ENCODE measurements around the gene C1orf53. TPM values are rescaled to one million over a fixed set of nuclear protein-coding genes. Genes with fewer than 3 reads are reported as not detected.

C1orf53 gene
- total and polyA plus RNA-seq, 2 of the 8 experiments (the other 6 are each of a cell fraction or from before 2014, with no cell fraction given) = 0.56 to 1.3 TPM

GRCh38 chr1:197937892-197938291, 35.5 kb downstream of the C1orf53 start (continued):
- TF ChIP-seq CHD7 (IDR thresholded peaks at IDR 0.05; ENCODE audit: insufficient replicate concordance, low read length) = no peak
- no peak for TF ChIP-seq SUZ12 (IDR thresholded peaks at IDR 0.05; ENCODE audit: low read length)
- TF ChIP-seq POU5F1 (IDR thresholded peaks at IDR 0.05; ENCODE audit: low read depth, low read length) = no peak
- TF ChIP-seq USF2 (IDR thresholded peaks at IDR 0.05; ENCODE audit: low read length) = no peak
